HG02885 (cell line): Measurements from ENCODE around the gene SLC17A6.

Experiments
- ATAC-seq: cut with Tn5 transposase; IDR thresholded peaks from one replicate; pipeline ENCODE4 v1.9.1; 2021; ENCODE audit warnings: mild to moderate bottlenecking; ENCODE audit not compliant: unreplicated experiment, poor library complexity

SLC17A6 gene

DNA sequence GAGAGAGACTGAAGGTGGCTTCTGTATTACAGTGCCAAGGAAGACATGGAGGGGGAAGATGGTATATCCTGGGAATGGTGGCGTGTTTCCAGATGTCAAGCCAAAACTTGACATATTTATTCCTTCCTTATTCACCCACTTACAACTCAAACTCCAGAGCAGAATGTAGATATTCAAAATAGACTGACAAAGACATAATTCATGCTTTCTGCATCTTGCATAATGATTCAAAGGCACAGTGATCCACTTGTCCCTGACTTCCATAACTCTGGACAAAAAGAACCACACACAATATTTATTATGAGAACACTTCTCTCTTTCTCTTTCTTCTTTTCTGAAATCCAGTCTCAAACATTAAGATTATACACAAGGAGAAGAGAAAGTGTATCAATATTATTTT lies 48.9 kb downstream of the SLC17A6 start:
- no peak for ATAC-seq

DNA sequence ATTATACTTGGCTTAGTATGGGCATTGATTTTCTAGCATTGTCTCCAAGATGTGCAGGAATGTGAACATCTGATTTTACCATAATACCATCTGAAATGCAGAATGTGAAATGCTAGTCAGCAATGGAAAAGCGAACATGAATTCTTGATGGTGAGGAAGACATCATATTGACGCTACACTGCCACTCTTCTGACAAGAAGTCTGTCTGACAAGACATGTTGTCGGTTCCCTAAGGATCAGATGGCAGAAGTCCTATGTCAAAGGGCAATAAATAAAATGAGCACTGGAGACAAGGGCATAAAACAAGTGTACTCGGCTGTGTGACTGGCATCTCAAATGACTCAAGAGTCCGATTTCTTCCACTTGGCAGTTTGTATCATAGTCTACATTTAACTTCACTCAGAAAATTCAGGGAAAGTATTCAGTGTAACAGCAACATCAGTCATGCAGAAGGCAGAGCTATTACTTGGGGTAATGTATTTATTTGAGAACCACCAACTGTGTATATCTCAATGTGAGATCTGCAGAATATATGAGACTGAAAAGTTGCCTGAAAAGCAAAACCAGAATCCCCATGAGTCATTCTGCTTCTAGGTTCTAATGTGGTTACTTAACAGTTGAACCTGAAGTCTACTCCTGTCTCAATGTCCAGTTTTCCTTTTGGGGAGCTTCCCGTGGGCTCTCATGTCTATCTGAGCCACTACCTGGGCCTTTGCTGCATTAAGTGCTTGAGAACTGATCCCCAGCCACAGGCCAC lies 51.5 kb downstream of the SLC17A6 start:
- no peak for ATAC-seq

GRCh38 chr11:22390283-22390655 lies 52.1 kb downstream of the SLC17A6 start:
- ATAC-seq: no peak

DNA sequence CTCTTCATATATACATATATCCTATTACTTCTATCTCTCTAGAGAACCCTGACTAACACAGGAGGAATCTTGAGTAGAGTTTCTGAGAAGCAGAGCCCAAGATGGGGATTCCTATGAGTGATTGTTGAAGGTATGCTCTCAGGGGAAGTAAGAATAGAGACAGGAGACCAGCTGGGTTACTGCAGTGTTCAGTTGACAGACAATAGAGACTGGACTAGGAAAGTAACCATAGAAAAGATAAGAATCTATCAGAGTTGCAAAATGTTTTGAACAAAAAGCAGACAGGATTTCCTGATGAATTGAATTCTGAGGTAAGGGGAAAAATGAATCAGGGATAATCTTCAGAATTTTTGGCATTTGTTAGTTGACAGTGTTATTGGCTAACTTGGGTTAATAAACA lies 54.4 kb downstream of the SLC17A6 start:
- ATAC-seq: no peak

- no peak for ATAC-seq
These were observed 67.2 kb downstream of the SLC17A6 start for GRCh38 chr11:22405377-22405776.

- no peak for ATAC-seq
These were observed 69.1 kb downstream of the SLC17A6 start for GRCh38 chr11:22407267-22407666.

GRCh38 chr11:22407921-22408320 lies 69.7 kb downstream of the SLC17A6 start:
- ATAC-seq: no peak

DNA sequence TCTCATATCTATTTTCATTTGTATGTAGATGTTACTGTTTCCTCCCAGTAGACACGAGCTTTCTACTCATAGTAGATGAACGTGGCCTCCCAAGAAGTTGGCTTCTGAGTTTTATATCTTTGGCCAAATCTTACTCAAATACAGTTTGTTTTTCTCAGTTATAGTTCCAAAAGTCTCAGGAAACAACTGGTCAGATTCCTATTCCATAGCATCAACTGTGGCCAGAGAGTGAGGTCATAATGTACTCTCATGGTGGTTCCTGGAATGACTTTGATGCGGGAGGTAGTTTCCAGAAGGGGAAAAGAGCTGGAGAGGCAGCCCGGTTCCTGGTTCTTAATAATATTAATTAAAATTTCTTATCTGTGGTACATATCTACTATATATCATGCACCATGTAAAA lies 77.3 kb downstream of the SLC17A6 start:
- ATAC-seq: no peak

DNA sequence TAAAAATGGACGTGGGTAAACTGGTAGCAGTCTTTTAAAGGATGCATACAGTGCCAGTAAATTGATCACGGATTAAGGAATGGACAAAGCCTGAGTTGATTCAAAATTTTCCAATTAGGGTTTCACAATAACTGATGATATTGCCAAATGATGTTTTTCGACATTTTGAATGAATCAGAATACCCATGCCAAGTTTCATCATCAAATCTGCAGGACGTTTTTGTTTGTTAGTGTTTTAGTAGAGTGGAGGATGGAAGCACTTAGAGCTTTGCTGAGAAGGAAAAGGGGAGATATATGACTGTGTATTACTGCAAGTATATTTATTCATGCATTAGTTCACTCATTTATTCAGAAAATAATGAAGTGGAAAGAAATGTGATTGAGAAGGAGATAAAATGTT lies 78.3 kb downstream of the SLC17A6 start:
- ATAC-seq: no peak

DNA sequence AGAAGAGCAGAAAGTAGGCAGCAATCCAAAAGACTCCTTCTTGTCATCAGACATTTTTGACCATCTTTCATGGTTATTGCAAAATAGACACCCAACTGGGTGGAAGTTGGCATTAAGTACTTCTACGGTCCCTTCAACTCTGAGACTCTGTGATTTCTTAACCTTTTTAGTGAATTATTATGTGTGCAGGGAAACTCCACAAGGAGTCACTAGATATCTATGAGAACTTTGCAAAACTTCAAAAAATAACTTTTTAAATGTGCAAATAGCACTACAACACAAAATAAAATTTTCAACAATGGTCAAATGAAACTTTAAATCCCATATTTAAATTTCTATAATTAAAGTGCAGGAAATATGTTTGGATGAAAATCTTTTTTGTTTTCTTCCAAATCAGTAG lies 88.7 kb downstream of the SLC17A6 start:
- ATAC-seq: no peak
